IPS DF 19.7 (cell line): ENCODE measurements around the gene KRT33B.
"Not testable (repeated sequence)": the region's sequence is repeated elsewhere in the genome, so short reads cannot be mapped to it uniquely, and the experiment has no call there.

Experiments
- DNase-seq: peaks from one replicate; pipeline ENCODE4 v3.0.0-alpha.2; 2013; ENCODE audit warnings: low read depth, low spot score

Gene KRT33B

DNA sequence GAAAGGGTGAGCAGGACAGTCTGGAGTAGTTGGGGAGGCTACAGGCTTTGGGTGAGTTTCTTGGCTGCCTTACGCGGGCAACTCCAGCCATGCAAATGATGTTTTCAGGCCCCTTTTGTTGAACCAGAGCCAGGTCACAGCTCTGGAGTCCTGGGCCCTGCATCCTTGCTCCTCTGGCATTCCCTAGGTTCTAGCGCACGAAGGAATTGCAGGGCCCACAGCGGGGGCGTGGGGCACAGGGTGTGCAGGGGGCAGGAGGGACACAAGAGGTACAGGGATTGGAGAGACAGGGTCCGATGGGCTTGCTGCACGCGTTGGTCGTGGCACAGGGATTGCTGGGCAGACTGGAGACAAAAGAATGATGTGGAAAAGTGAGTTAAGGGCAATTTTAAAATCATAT lies 24.2 kb upstream of the KRT33B start:
- no peak for DNase-seq

DNA sequence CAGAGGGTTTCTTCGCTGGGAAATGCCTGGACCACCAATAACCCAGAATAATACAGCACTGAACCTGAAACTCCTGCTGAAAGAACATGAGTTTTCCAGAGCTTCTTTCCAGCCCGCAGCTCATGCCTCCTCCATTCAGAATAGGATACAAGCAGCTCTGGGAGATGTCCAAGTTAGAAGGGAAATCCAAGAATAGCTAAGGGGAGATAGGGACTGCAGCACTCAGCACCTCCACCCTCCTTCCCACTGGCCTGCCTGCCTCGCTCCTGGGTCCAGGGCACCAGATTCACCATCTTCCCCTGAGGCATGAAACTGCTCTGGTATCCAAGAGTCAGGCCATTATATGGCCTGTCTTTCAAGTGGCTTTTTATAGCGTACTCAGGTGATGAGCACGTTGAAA lies 23.7 kb upstream of the KRT33B start:
- DNase-seq = no peak

DNA sequence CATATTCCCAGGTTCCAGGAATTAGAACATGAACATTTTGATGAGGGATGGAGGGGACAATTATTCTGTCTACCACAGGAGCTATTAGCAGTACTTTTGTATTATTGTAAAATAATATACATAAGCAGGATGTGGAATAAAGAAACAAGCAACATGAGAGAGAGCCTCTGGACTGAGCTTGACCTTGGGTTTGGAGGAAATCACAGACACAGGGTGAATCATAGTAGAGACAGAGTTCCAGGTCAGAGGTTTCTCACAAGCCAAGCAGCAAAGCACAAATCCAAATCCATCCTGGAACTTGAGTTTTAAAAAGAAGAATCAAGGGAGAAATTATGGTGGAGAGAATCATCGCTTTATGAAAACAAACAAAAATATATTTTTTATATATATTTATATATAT lies 22.7 kb upstream of the KRT33B start:
- no peak for DNase-seq

DNA sequence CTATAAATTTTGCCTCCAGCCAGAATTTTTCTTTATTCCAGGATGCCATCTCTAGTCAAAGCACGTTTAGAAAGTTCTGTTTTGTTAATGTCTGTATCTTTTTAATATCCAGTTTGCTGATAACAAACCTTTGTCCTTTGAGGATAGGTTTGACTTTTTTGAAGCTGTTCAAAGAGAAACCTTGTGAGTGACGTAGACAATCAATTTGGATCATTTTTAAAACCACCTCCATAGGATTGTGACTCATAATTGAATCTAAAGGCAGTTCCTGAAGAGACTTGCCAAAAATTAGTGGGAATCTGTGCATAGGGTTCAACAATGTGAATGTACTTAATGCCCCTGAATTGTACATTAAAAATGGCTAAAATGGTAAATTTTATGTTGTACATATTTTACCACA lies 21.9 kb upstream of the KRT33B start:
- DNase-seq = no peak

DNA sequence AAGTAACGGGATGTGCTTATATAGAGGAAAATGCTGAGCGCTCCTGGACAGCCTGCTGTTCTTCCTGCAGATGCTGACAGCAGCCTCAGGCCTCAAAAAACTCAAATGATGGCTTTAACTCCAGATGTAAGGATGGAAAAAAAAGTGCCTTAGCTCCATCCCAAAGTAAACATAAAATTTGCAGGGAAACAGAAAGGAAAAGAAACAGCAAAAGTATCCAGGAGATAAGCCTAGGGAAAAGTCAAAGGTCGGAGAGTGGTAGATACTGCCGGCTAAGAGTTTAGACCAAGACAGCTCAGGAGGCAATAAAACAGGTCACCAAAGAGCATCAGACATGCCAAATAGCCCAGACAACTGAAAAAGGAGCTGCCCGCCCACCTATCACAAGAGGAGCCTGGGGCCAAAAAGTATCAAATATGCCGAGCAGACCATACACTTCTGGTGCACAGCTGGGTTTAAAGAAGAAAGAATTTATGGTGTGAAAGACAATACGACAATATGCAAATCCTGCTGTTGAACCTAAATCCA lies 20.9 kb upstream of the KRT33B start:
- no peak for DNase-seq

DNA sequence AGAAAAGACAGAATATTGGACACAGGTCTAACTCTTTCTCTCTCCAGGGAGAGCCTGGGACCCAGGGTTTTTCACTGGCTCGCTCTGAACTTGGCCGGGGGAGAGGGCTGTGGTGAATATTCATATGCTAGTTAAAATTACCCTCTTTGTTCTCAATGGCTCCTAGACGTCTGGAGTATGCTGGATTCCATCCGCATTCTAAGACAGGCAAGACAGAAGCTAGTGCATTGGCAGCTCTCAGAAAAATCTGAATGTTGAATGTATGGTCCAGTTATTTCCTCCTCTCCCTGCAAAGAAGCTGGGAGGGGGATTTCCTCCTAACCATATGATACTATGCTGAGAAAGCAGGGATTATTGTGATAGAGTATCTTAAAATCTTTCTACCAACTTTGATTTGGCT lies 18.1 kb upstream of the KRT33B start:
- DNase-seq = no peak

DNA sequence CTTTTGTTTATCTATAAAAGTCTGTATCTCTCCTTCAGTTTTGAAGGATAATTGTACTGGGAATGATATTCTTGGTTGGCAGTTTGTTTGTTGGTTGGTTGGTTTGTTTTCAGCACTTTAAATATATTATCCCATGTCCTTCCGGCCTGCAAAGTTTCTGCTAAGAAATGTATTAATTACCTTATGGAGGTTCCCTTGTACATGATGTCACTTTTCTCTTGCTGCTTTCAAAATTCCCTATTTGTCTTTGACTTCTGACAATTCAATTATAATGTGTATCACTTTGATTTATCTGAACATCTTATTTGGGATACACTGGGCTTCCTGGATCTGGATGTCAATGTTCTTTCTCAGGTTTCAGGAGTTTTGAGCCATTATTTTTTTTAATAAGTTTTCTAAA lies 16.6 kb upstream of the KRT33B start:
- no peak for DNase-seq

DNA sequence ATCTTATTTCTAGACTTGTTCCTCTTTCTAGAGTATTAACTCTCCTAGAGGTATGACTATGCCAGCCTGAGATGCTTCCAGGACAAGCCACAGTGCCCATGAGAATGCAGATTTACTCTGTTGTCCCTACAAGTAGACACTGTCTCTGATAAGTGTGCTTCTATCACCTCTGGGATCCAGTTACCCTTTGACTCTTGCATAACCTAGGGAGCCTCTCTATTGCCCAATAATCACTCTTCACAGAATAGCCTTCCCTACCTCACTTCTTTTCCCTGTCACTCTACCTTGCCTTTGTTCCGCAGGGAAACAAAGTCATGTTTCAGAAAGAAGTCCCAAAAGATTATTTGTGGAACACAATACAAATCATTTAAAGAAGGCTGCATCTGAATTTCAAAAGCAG lies 14.1 kb upstream of the KRT33B start:
- no peak for DNase-seq

DNA sequence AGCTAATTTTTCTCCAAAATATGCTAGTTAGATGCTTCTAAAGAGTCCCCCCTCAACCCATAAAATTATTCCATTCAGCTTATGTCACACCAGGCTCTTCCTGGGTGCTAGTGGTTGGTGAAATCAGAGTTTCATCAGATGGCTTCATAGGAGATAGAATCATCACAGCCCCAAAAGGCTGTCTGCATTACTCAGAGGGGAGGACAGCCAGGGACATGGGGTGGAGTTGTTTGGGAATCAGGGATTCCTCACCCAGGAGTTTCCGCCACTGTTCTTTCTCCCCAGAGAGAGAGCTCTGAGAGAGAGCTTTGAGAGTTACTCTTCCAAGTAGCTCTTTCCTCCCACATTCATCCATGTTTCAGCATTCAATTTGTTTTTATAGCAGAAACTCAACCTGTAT lies 12.8 kb upstream of the KRT33B start:
- no peak for DNase-seq

DNA sequence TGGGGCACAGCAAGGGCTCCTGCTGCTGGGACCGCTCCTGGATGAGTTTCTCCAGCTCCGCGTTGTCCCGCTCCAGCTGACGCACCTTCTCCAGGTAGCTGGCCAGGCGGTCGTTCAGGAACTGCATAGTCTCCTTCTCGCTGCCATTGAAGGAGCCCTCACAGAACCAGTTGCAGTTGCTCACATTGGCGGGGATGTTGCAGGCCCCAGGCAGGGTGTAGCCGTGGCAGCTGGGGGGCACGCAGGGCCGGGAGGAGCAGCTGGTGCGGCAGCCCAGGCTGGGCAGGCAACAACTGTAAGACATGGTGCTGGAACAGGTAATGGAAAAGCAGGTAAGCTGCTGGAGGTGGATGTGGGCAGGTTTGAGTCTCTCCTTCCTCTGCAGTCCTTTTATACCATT lies 12.3 kb upstream of the KRT33B start, which contains the start of gene KRT34:
Gene KRT34 (minus strand): TSS at position 364 of the 400 bp plus-strand sequence. CDS start 60 bp downstream, at position 304.
- DNase-seq = not testable (repeated sequence)

DNA sequence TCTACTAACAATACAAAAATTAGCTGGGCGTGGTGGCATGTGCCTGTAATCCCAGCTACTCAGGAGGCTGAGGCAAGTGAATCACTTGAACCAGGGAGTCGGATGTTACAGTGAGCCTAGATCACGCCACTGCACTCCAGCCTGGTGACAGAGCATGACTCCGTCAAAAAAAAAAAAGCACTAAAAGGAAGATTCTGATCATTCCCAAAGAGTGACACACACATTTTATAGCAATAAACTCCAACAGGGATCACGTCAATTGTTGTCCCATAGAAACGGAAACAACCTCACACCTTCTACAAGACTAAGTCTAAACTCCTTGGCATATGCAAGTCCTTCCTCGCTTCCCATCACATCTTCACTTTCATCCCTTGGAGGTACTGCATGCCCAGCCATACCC lies 10.5 kb upstream of the KRT33B start:
- not testable (repeated sequence) for DNase-seq

DNA sequence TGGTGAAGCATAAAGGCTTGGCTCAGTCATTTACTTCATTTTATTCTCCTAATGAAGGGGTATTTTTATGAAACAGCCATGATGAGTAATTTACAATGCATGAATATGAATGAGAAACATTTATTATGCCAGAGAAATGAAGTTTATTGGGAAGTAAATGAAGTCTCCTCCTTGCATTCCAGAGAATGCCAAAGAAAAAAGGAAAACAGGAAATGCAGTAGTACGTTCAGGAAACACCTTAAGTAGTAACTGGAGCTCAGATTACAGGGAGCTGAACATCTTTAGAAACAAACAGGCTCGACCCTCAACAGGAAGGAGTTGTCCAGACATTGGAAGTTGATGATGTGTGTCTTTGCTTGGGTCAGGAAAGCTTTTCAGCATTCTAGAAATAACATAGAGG lies 7.9 kb upstream of the KRT33B start:
- no peak for DNase-seq

DNA sequence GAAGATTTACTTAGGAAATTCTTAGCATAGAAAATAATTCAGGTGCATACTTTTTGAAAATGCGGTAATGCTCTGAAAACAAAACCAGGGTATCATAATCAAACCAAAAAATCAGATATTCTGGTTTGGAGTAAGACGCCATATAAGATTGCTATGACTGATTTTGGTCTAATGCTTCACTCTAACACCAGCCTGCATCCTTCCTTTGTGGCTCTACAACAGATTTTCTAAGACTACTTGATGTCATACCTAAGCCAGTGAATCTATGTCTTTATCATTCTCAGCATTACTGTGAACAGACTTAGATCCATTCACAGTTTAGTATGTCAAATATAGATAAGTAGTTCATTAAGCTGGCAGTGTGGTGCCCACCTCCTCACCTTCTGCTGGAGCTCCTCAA lies 590 bp downstream of the KRT33B start:
- no peak for DNase-seq

DNA sequence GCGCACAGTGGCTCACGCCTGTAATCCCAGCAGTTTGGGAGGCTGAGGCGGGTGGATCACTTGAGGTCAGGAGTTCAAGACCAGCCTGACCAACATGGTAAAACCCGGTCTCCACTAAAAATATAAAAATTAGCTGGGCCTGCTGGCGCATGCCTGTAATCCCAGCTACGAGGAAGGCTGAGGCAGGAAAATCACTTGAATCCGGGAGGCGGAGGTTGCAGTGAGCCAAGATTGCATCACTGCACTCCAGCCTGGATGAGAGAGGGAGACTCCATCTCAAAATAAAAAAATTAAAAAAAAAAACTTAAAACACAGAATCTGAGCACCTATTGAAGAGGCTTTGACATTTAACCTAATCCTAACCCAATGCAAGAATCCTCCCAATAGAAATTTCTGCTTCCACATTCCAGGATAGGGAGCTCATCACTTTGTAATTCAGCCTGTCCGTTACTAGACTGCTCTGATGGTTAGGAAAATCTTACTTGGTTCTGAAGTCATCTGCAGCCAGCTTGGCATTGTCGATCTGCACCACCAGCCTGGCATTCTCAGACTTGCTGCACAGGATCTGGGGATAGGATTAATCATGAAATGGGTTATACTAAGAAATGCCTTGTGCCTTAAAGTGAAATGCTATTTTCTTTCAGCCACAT lies 2.1 kb downstream of the KRT33B start:
- no peak for DNase-seq

DNA sequence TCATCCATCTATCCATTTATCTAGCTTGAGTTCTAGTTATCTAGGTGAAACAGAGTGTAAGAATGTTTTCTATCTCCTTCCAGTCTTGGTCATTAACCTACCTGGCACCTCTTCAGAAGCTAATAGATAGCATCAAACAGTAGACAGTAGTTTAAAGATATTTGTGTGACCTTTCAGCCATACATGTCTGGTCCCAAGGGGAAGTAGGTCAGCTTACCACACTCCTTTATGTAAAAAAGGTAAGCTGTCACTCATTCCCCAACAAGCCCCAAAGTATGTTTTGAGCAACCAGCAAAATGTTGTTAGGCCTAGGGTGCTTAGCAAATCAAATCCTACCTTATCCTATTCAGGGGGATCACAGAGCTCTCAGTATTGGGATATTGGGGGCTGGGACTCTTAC lies 3.5 kb downstream of the KRT33B start:
- DNase-seq = no peak

DNA sequence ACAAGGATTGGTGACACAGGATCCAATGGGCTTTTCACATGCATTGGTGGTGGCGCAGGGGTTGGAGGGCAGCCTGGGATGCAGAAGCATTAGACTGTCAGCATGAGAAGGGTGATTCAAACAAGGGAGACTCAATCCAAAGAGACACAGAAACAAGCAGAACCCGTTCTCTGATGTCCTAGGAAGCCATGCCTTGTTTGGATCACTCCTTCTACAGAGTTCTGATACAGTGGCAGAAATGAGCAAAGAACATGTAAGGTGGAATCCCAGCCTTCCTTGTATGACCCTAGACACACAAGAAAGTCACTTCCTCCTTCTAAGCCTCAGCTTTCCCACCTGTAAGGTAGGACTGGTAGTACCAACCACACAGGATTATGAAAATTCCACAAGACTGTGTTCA lies 5.7 kb downstream of the KRT33B start:
- no peak for DNase-seq

DNA sequence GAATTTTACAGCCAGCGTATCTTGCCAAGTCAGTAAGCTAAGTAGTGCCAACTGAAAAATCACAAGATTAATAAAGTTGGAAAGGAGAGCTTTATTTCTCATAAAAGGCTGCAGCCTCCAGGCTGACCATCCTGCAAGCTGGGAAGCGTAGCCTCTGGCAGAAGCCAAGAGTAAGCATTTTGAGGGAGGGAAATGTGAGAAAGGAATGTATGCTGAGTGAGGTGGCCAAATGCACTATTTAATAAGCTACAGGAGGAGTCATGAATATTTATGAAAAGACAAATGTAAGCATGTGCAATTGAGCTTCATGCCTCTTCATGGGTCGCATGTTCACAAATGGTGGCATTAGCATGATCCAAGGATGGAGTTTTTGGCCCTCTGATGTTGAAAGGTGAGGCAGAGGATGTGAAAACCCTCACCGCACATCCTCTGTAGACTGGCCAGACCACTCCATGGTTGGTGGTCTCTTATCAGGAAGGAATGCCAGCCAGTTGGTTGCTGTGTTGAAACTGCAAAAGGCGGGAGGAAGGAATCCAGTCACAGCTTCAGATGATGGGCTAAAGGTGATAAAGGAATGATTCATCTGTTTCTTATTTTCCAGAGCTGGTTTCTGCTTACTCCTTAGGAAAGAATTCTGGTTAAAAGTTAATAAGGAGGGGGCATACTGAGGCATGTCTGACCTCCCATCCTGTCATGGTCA lies 9.2 kb downstream of the KRT33B start:
- DNase-seq = no peak

DNA sequence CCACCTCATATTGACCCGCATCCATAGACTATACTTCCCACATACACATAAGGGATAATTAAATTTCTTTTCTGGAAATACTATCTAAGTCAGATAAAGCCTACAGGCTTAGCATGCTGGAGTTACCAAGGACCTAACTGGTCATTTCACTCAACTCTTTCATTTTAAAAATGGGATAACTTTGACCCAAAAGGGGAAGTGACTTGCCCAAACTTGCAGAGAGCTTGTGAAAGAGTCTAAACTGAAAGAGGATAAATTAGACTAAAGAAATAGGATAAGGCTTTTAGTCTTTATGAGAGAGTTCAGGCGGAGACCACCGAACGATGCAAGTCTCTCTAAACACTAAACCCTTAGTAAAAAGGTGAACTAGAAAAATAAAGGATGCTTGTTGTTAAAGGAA lies 15.1 kb downstream of the KRT33B start:
- no peak for DNase-seq

DNA sequence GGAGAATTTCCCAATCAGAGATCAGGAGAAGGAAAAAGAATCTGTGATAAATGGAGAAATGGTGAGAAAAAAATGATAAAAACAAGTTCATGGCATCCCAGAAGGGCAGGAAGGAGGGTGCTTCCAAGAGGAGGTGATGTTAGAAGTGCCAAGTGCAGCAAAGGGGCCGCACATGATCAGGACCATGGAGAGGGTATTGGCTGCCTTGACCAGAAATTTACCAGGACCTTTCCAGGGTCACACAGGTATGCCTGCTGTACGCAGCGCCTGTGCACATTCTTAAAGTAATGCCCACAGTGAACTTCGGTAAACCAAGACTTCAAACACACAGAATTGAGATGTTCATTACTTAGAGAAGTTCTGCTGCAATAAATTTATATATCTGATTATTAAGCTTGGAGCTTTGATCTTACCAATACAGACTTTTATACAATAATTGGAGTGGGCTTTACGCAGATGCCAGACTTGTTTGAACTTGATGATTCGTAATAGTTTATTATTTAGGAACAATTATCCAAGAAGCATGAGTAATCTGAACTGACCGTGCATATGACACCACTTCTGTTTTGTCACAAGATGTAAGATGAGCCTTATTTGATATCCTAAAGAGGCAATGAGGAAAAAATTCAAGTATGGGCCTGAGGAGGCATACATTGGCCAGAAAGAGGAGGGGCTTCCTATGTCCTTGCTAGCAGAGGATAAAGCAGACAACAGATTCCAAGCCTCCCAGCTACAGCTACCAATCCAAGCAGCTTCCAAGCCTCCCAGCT lies 16.8 kb downstream of the KRT33B start:
- DNase-seq = no peak

DNA sequence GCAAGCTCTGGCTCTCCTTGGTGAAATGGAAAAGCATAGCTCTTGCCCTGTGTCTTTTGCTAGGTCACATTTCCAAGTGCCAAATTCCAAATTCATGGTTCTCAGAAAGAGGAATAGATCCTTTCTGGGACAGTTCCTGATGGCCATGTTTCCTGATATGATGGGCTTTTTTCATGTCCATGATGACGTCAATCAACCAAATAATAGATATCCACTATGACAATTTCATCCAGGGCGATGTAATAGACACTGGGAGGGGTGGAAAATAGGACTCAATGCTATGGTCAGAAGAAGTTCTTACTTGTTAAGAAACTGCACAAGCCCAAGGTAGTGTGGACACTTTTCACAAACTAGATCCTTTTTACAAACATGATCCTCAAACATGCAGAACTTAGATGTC lies 18.4 kb downstream of the KRT33B start:
- no peak for DNase-seq

DNA sequence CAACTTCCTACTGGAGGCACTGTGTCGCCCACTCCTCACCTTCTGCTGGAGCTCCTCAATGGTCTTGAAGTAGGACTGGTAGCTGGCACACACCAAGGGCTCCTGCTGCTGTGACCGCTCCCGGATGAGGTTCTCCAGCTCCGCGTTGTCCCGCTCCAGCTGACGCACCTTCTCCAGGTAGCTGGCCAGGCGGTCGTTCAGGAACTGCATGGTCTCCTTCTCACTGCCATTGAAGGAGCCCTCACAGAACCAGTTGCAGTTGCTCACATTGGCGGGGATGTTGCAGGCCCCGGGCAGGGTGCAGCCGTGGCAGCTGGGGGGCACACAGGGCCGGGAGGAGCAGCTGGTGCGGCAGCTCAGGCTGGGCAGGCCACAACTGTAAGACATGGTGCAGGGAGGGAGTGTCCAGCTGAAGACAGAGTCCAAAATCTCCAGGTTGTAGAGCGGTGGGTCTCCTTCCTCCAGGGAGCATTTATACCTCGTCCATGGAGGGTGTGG lies 19.2 kb downstream of the KRT33B start, which contains the start of gene KRT33A:
Gene KRT33A (minus strand): TSS at position 448 of the 498 bp plus-strand sequence. CDS start 61 bp downstream, at position 387.
- DNase-seq = not testable (repeated sequence)
